NCI-H226 (cell line): ENCODE data around the gene CNDP1.

Experiments
- DNase-seq: peaks from one replicate; pipeline ENCODE4 v3.0.0-alpha.2; 2015

CNDP1 gene

DNA sequence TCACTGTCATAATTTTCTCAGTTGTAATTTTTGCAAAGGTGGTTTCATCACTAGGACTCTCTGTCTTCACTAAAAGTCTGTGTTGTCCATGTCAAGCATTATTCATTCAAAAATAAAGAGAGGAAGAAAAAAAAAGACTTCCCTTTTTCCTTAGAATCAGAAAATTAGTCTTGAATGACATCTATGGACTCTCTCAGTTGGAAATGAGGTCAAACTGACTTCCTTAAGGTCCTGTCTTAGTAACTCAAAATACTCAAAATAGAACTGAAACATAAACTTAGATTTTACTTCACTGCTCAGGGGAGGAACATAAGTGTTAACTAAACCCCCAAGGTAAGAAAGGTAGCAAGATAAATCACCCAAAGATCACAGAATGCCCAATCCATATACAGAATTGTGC is 61.1 kb downstream of the CNDP1 start:
- DNase-seq: no peak

GRCh38 chr18:74597034-74597661 is 62.8 kb downstream of the CNDP1 start:
- DNase-seq: peak; percentile 19

- DNase-seq: peak; percentile 77
Observed at GRCh38 chr18:74597662-74598349, 63.5 kb downstream of the CNDP1 start, which contains the start of gene ZNF407. ZNF407 (plus strand) TSS chr18:74597870; CDS start chr18:74631020, 33,150 bp downstream.

DNA sequence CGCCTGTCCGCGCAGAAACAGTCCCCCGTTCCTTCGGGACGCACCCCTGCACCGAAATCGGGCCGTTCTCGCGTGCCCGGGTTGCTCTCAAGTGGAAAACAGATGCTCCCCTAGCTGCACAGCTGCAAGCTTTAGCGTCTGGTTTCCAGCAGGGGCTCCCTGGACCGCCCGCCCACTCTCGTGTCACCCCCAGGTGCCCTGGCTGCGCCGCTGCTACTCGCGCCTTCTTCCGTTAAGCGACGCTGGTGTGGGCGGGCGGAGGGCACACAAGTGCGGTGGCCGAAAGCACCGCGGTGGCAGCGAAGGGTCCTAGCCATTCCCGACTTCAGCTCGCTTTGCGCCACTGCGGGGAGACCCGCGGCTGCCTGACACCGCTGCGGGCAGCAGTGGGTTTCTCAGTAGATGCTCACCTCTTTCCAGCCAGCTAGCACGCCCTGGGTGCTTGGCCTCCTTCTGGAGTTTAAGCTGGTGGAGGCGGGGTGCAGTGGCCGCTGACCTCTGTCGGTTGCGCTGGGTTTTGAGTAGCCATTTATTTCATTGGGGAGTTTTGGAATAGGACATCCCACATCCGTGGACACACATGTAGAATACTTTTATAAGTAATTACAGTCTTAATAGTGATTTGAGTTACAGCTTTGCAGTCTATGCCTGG is 64.2 kb downstream of the CNDP1 start:
- DNase-seq: no peak

DNA sequence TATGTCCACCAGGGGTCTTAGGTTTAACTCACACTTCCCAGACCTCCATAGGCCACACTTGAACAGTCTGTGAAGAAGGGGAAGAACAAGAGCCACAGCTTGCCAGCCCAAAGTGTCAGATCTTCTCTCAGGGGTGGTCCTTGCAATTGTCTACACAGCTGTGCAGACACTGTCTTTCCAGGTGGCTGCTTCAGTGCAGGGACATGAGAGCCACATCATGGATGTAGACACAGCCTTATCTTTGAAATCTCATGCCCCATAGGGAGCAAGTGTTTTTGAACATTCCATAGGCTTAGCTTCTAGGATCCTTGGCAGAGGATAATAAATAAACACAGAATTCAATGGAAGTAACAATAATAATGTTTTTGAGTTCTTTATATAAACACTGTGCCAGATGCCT is 70.1 kb downstream of the CNDP1 start:
- DNase-seq: no peak

- no peak for DNase-seq
Observed at GRCh38 chr18:74604774-74605173, 70.5 kb downstream of the CNDP1 start.

DNA sequence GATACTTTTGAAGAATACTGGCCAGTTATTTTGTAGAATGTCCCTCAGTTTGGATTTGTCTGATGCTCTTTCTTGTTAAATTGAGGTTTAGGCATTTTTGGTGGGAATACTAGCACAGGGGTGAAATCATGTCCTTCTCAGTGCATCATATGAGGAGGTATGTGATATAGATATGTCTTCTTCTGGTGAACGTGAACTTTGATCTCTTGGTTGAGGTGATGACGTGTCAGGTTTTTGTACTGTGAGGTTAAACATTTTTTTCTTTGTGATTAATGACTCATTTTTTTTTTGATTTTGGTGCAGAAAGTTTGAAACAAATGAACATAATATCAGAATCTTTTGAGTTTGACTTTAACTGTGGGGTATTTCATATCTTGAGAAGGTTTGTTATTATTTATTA is 74.4 kb downstream of the CNDP1 start:
- no peak for DNase-seq

DNA sequence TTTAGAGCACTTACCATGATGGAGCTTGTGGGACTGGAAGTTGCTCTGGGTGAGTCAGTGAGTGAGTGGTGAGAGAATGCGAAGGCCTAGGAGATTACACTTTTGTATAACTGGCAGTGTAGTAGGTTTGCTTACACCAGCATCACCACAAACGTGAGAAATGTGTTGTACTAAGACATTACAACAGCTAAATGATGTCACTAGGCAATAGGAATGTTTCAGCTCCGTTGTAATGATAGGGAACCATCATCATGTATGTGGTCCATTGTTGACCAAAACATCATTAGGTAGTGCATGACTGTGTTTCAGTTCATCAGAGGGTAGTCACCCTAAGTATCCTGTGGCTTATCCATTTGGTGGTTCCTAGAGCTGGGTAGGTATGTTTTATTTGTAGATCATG is 75.2 kb downstream of the CNDP1 start:
- peak; percentile 24 for DNase-seq

DNA sequence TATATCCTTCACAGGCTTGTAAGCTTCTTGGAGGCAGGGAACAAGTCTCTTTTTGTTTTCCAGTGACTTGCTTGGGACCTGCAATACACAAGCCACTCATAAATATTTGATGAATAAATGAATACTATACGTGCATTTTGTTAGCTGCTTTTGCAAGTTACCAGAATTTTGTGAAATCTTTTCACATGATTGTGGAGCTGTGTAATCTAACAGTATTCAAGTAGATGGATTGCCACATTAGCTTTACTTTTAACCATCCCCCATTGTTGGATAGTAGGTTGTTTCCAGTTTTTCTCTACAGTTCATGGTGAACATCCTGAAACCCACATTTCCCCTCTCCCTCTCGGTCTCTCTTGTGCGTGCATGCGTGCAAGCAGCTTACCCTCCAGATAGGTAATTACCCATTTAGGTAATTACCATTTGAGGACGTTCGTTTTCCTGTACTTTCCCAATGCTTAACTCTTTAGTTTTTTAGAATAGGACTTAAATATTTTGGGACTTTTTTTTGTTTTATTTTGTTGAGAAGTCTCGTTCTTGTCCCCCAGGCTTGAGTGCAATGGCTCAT is 75.8 kb downstream of the CNDP1 start:
- DNase-seq: no peak

DNA sequence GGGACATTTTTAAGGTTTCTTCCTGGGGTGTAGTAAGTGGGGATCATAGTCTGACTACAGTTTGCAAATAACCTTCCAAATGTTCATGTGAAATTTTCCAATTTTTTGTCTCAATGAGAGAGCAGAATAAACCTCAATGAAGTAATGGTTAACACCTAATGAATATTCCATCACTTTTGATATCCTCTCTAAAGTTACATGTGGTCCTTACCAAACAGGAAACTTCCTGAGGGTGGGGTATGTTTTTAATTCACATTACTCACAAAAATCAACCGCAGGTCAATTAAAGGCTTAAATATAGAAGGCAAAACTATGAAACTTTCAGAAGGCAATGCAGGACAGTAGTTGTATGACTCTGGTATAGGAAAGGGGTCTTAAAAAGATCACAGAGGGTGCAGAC is 76.6 kb downstream of the CNDP1 start:
- no peak for DNase-seq

DNA sequence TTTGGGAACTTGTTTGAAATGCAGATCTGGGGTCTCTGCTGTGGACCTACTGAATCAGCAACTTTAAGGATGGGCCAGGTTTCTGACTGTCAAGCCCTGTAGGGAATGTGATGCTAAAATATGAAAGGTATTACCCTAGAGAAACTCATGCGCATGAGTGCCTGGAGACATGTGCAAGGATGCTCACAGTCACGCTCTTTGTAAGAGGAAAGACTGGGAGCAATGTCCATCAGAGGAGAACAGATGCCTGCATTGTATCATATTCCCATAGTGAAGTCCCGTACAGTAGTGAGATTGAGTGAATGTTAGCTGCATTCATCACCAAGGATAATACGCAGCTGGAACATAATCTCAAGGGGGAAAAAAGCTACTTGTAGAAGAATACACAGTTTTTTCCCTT is 77.5 kb downstream of the CNDP1 start:
- DNase-seq: no peak

GRCh38 chr18:74613381-74613780 is 79.1 kb downstream of the CNDP1 start:
- DNase-seq: no peak

DNA sequence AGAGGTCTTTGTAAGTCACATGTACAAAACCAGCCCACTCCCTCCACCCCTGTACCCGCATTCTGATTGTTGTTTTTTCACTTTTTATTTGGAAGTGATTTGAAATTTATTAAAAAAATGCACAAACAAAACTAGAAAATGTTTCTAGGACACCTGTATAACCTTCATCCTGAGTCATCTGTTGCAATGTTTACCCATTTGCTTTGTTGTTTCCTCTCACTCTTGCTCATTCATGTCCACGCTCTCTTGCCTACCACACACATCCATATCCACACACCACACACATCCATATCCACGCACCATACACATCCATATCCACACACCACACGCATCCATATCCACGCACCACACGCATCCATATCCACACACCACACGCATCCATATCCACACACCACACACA is 82.2 kb downstream of the CNDP1 start:
- no peak for DNase-seq

GRCh38 chr18:74617486-74617885 is 83.2 kb downstream of the CNDP1 start:
- DNase-seq: no peak

- no peak for DNase-seq
Observed at GRCh38 chr18:74622072-74622471, 87.8 kb downstream of the CNDP1 start.

DNA sequence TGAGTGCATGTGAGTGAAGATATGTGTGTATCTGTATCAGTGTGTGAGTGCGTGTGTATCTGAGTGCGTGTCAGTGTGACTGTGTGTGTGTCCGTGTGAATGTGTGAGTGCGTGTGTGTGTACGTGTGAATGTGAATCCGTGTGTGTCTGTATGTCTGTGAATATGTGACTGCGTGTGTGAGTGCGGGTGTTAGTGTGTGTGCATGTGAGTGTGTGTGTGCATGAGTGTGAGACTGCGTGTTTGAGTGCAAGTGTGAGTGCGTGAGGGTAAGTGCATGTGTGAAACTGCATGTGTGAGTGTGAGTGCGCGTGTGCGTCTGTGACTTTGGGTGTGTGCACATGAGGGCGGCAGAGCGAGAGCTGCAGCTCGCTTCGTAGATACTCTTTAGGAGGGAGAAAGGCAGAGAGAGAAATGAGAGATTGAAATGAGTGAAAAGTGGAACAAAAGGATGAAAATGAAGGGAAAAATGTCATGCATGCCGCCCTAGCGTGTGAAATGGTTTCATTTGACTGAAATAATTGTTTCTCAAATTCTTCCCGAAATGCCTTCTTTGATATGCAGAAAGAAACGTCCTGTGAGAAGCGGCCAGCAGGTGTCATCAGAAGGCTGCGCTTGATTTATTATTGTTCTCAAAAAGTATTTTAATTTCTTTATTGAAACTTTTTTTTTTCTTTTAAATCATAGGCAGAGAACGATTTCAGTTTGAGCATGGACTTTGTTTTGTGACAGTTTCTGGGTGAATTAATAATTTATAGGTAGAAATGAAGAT is 88.9 kb downstream of the CNDP1 start:
- no peak for DNase-seq

GRCh38 chr18:74624466-74624865 is 90.2 kb downstream of the CNDP1 start:
- no peak for DNase-seq

GRCh38 chr18:74625157-74625556 is 90.9 kb downstream of the CNDP1 start:
- no peak for DNase-seq

DNA sequence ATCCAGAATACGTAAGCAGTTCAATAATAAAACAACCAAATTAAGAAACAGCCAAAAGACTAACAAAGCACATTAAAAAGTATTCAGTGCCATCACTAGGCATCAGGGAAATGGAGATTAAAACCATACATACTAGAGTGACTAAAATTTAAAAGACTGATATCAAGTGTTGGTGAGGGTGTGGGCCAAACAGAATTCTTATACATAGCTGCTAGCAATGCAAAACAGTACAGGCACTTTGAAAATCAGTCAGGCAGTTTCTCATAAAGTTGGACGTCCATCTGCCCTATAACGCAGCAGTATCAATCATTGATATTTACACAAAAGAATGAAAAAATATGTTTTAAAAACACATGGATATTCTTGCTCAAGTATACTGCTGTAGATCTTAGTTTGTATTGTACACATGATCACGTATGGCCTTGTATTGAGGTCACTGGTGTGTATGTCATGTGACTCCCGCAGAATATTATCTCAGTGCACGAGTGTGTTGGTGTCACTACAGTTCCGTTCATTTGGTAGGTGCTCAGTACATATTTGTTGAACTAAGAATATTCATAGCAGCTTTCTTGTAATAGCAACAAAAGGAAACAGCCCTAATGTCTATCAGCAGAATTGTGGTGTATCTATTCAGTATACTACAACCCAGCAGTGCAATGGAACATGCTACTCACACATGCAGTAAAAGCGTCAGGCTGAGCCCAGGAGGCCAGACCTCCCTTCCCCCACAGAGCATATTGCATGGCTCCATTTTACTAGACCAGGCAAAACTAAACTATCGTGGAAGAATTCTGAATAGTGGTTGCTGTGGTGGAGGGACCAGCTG is 92.0 kb downstream of the CNDP1 start:
- no peak for DNase-seq

DNA sequence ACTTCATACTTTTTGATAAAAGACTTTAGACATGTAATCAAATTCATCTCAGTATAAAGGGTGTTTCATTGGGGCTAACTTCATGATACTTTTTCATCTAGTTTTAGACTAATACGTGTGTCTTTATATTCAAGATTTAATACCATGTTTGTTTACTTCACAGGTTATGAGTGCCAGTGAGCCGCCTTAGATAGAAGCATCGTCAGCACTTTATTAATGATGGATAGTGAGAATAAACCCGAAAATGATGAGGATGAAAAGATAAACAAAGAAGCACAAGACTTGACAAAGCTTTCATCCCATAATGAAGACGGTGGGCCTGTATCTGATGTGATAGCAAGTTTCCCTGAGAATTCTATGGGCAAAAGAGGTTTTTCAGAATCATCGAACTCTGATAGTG is 96.5 kb downstream of the CNDP1 start:
- no peak for DNase-seq

- no peak for DNase-seq
Observed at GRCh38 chr18:74631212-74631611, 96.9 kb downstream of the CNDP1 start.

DNA sequence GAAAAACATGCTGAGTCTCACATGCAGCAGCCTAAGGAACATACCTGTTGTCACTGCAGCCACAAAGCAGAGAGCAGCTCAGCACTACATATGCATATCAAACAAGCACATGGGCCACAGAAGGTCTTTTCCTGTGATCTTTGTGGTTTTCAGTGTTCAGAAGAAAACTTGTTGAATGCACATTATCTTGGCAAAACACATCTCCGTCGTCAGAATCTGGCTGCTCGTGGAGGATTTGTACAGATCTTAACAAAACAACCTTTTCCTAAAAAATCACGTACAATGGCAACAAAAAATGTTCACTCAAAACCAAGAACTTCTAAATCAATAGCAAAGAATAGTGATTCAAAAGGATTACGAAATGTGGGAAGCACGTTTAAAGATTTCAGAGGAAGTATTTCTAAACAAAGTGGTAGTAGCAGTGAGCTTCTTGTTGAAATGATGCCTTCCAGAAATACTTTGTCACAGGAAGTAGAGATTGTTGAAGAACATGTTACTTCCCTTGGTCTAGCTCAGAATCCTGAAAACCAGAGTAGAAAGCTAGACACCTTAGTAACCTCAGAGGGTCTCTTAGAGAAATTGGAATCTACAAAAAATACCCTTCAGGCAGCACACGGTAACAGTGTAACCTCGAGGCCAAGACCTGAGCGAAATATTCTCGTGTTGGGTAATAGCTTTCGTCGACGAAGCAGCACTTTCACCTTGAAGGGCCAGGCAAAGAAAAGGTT is 97.5 kb downstream of the CNDP1 start:
- no peak for DNase-seq
